ENCODE data around the gene EIF6.

EIF6 gene

GRCh38 chr20:35304956-35305355 lies 20.4 kb upstream of the EIF6 start:
- Mint-ChIP-seq H3K27me3 (ENCODE audit: low read depth) (no peaks in the 10 kb centered on the region), H3K9me3 (no peaks in the 10 kb centered on the region), H3K36me3 (ENCODE audit: low read depth) (peaks cover 8% of the 10 kb centered on the region), H3K4me3 (no peak overlapping the region), H3K4me1 (ENCODE audit: low read depth) (peaks cover 33% of the 10 kb centered on the region), H3K27ac (no peak overlapping the region)
- DNase-seq (ENCODE audit: low spot score), result no peak

GRCh38 chr20:35303735-35304491 lies 19.3 kb upstream of the EIF6 start:
- H3K4me1 Mint-ChIP-seq (ENCODE audit: low read depth), result peaks cover 33% of the 10 kb centered on the region
- H3K9me3 Mint-ChIP-seq, result no peaks in the 10 kb centered on the region
- DNase-seq (ENCODE audit: low spot score), result peak; percentile 78
- peak overlapping the region; percentile 81 for H3K27ac Mint-ChIP-seq
- no peaks in the 10 kb centered on the region for H3K27me3 Mint-ChIP-seq (ENCODE audit: low read depth)
- H3K4me3 Mint-ChIP-seq, result no peak overlapping the region
- H3K36me3 Mint-ChIP-seq (ENCODE audit: low read depth), result peaks cover 7% of the 10 kb centered on the region

- Mint-ChIP-seq H3K27ac (no peak overlapping the region), H3K4me3 (no peak overlapping the region), H3K36me3 (ENCODE audit: low read depth) (peaks cover 5% of the 10 kb centered on the region), H3K9me3 (no peaks in the 10 kb centered on the region), H3K27me3 (ENCODE audit: low read depth) (no peaks in the 10 kb centered on the region), H3K4me1 (ENCODE audit: low read depth) (peaks cover 33% of the 10 kb centered on the region)
- DNase-seq (ENCODE audit: low spot score), result no peak
Observed at GRCh38 chr20:35303382-35303734, 18.8 kb upstream of the EIF6 start.

- DNase-seq (ENCODE audit: low spot score), result no peak
- Mint-ChIP-seq H3K27me3 (ENCODE audit: low read depth) (no peaks in the 10 kb centered on the region), H3K4me1 (ENCODE audit: low read depth) (peaks cover 33% of the 10 kb centered on the region), H3K4me3 (no peak overlapping the region), H3K9me3 (no peaks in the 10 kb centered on the region), H3K27ac (no peak overlapping the region), H3K36me3 (ENCODE audit: low read depth) (peaks cover 3% of the 10 kb centered on the region)
Observed at GRCh38 chr20:35302421-35303335, 18.1 kb upstream of the EIF6 start.

GRCh38 chr20:35301426-35301825 lies 16.9 kb upstream of the EIF6 start:
- H3K4me3 Mint-ChIP-seq, result no peak overlapping the region
- no peaks in the 10 kb centered on the region for H3K9me3 Mint-ChIP-seq
- no peak overlapping the region for H3K27ac Mint-ChIP-seq

GRCh38 chr20:35300469-35301262 lies 16.1 kb upstream of the EIF6 start:
- Mint-ChIP-seq H3K27ac (no peak overlapping the region), H3K9me3 (no peaks in the 10 kb centered on the region), H3K4me1 (ENCODE audit: low read depth) (peaks cover 15% of the 10 kb centered on the region), H3K36me3 (ENCODE audit: low read depth) (no peaks in the 10 kb centered on the region), H3K4me3 (no peak overlapping the region), H3K27me3 (ENCODE audit: low read depth) (no peaks in the 10 kb centered on the region)
- no peak for DNase-seq (ENCODE audit: low spot score)

More at GRCh38 chr20:35301426-35301825, 16.9 kb upstream of the EIF6 start:
- no peak for DNase-seq (ENCODE audit: low spot score)
- no peaks in the 10 kb centered on the region for H3K27me3 Mint-ChIP-seq (ENCODE audit: low read depth)
- H3K36me3 Mint-ChIP-seq (ENCODE audit: low read depth), result peaks cover 2% of the 10 kb centered on the region
- H3K4me1 Mint-ChIP-seq (ENCODE audit: low read depth), result peaks cover 23% of the 10 kb centered on the region

- no peak overlapping the region for H3K4me3 Mint-ChIP-seq
- H3K27ac Mint-ChIP-seq, result no peak overlapping the region
- no peaks in the 10 kb centered on the region for H3K9me3 Mint-ChIP-seq
- H3K36me3 Mint-ChIP-seq (ENCODE audit: low read depth), result no peaks in the 10 kb centered on the region
- peaks cover 8% of the 10 kb centered on the region for H3K4me1 Mint-ChIP-seq (ENCODE audit: low read depth)
- DNase-seq (ENCODE audit: low spot score), result no peak
- no peaks in the 10 kb centered on the region for H3K27me3 Mint-ChIP-seq (ENCODE audit: low read depth)
Observed at GRCh38 chr20:35299780-35300179, 15.2 kb upstream of the EIF6 start.

GRCh38 chr20:35298264-35298663 lies 13.7 kb upstream of the EIF6 start:
- Mint-ChIP-seq H3K9me3 (no peaks in the 10 kb centered on the region), H3K4me3 (no peak overlapping the region), H3K27ac (no peak overlapping the region), H3K36me3 (ENCODE audit: low read depth) (no peaks in the 10 kb centered on the region), H3K27me3 (ENCODE audit: low read depth) (no peaks in the 10 kb centered on the region), H3K4me1 (ENCODE audit: low read depth) (no peaks in the 10 kb centered on the region)
- no peak for DNase-seq (ENCODE audit: low spot score)

GRCh38 chr20:35297740-35298139 lies 13.2 kb upstream of the EIF6 start:
- H3K27ac Mint-ChIP-seq, result no peak overlapping the region
- DNase-seq (ENCODE audit: low spot score), result no peak
- H3K36me3 Mint-ChIP-seq (ENCODE audit: low read depth), result no peaks in the 10 kb centered on the region
- H3K4me1 Mint-ChIP-seq (ENCODE audit: low read depth), result no peaks in the 10 kb centered on the region
- H3K4me3 Mint-ChIP-seq, result no peak overlapping the region
- no peaks in the 10 kb centered on the region for H3K9me3 Mint-ChIP-seq
- H3K27me3 Mint-ChIP-seq (ENCODE audit: low read depth), result no peaks in the 10 kb centered on the region

GRCh38 chr20:35297155-35297554 lies 12.6 kb upstream of the EIF6 start:
- H3K27ac Mint-ChIP-seq, result no peak overlapping the region

GRCh38 chr20:35296101-35296554 lies 11.6 kb upstream of the EIF6 start:
- Mint-ChIP-seq H3K9me3 (no peaks in the 10 kb centered on the region), H3K4me1 (ENCODE audit: low read depth) (no peaks in the 10 kb centered on the region), H3K27me3 (ENCODE audit: low read depth) (no peaks in the 10 kb centered on the region), H3K36me3 (ENCODE audit: low read depth) (no peaks in the 10 kb centered on the region), H3K27ac (no peak overlapping the region), H3K4me3 (no peak overlapping the region)
- no peak for DNase-seq (ENCODE audit: low spot score)

More at GRCh38 chr20:35297155-35297554, 12.6 kb upstream of the EIF6 start:
- Mint-ChIP-seq H3K36me3 (ENCODE audit: low read depth) (no peaks in the 10 kb centered on the region), H3K4me1 (ENCODE audit: low read depth) (no peaks in the 10 kb centered on the region), H3K9me3 (no peaks in the 10 kb centered on the region), H3K27me3 (ENCODE audit: low read depth) (no peaks in the 10 kb centered on the region), H3K4me3 (no peak overlapping the region)
- no peak for DNase-seq (ENCODE audit: low spot score)

- DNase-seq (ENCODE audit: low spot score), result no peak
- Mint-ChIP-seq H3K27me3 (ENCODE audit: low read depth) (no peaks in the 10 kb centered on the region), H3K4me3 (no peak overlapping the region), H3K27ac (no peak overlapping the region), H3K9me3 (no peaks in the 10 kb centered on the region), H3K36me3 (ENCODE audit: low read depth) (no peaks in the 10 kb centered on the region), H3K4me1 (ENCODE audit: low read depth) (no peaks in the 10 kb centered on the region)
Observed at GRCh38 chr20:35295674-35296073, 11.1 kb upstream of the EIF6 start.

GRCh38 chr20:35295058-35295457 lies 10.5 kb upstream of the EIF6 start:
- no peaks in the 10 kb centered on the region for H3K27me3 Mint-ChIP-seq (ENCODE audit: low read depth)
- no peak overlapping the region for H3K27ac Mint-ChIP-seq
- DNase-seq (ENCODE audit: low spot score), result no peak
- H3K36me3 Mint-ChIP-seq (ENCODE audit: low read depth), result no peaks in the 10 kb centered on the region
- no peaks in the 10 kb centered on the region for H3K9me3 Mint-ChIP-seq
- H3K4me1 Mint-ChIP-seq (ENCODE audit: low read depth), result no peaks in the 10 kb centered on the region
- H3K4me3 Mint-ChIP-seq, result no peak overlapping the region

- no peaks in the 10 kb centered on the region for H3K27me3 Mint-ChIP-seq (ENCODE audit: low read depth)
- no peaks in the 10 kb centered on the region for H3K4me1 Mint-ChIP-seq (ENCODE audit: low read depth)
- no peaks in the 10 kb centered on the region for H3K36me3 Mint-ChIP-seq (ENCODE audit: low read depth)
- no peak overlapping the region for H3K4me3 Mint-ChIP-seq
- H3K9me3 Mint-ChIP-seq, result no peaks in the 10 kb centered on the region
- H3K27ac Mint-ChIP-seq, result no peak overlapping the region
- no peak for DNase-seq (ENCODE audit: low spot score)
Observed at GRCh38 chr20:35294293-35294685, 9.7 kb upstream of the EIF6 start.
